Kidney (tissue), 14 donors: ENCODE measurements around the gene SLC39A6. TPM values are rescaled to one million over a fixed set of nuclear protein-coding genes. Genes with fewer than 3 reads are reported as not detected.
"Not testable (repeated sequence)": the region's sequence is repeated elsewhere in the genome, so short reads cannot be mapped to it uniquely, and the experiment has no call there.

Experiments
- DNase-seq, 5 donors: peaks; one replicate each; pipeline ENCODE4 v3.0.0-alpha.2; 2013 to 2020
- FAIRE-seq: peaks from 2 replicates; lab custom pipeline; 2012; peaks lifted over from hg19 to GRCh38; lab: Jason Lieb, UNC
- H3K27ac ChIP-seq, 2 donors: one replicate each; pipeline ENCODE4 v1.7.0; 2013; ENCODE audit warnings: low read depth in 2 of 2, low read length in 2 of 2, inconsistent platforms in 1 of 2
- H3K27me3 ChIP-seq: one replicate; pipeline ENCODE4 v1.7.1; 2013; ENCODE audit warnings: low read length, inconsistent platforms; ENCODE audit not compliant: control insufficient read depth, insufficient read depth
- H3K36me3 ChIP-seq, 3 donors: one replicate each; pipeline versions ENCODE4 v1.7.0 to v1.7.1; 2013; ENCODE audit warnings: low read length in 3 of 3, control low read depth in 1 of 3, inconsistent platforms in 1 of 3; ENCODE audit not compliant: insufficient read depth in 3 of 3, control insufficient read depth in 2 of 3
- H3K4me1 ChIP-seq, 3 donors: one replicate each; pipeline versions ENCODE4 v1.7.0 to v1.7.1; 2013; ENCODE audit warnings: low read length in 3 of 3, inconsistent platforms in 1 of 3, low read depth in 1 of 3; ENCODE audit not compliant: control insufficient read depth in 2 of 3, insufficient read depth in 2 of 3
- H3K4me3 ChIP-seq, 3 donors: one replicate each; pipeline versions ENCODE4 v1.7.0 to v1.8.1; 2013; ENCODE audit warnings: low read length in 3 of 3, control low read depth in 1 of 3, inconsistent platforms in 1 of 3
- H3K9ac ChIP-seq, 3 donors: one replicate each; pipeline versions ENCODE4 v1.7.0 to v1.7.1; 2013; ENCODE audit warnings: low read length in 3 of 3, control low read depth in 1 of 3, inconsistent platforms in 1 of 3
- H3K9me3 ChIP-seq, 3 donors: one replicate each; pipeline versions ENCODE4 v1.7.0 to v1.7.1; 2013; ENCODE audit warnings: low read length in 3 of 3, control low read depth in 1 of 3, inconsistent platforms in 1 of 3; ENCODE audit not compliant: control insufficient read depth in 2 of 3, insufficient read depth in 1 of 3
- CTCF ChIP-seq: IDR thresholded peaks from 3 replicates; pipeline ENCODE4 v1.5.1; 2012; ENCODE audit warnings: mild to moderate bottlenecking, moderate library complexity, borderline replicate concordance; ENCODE audit not compliant: insufficient read depth; ENCODE audit errors: extremely low read depth
- intact Hi-C: fragments of 100-400 bp; cut with DNase I; formaldehyde crosslinking; loops from one replicate; pipeline ENCODE4 v1.11.1; 2022
- polyA plus RNA-seq: library from polyadenylated mRNA; stranded (reverse); fragments of 350-450 nt; fragmentation: Illumina TruSeq; extraction: RNeasy Lipid Tissue Mini Kit (QIAGEN cat#74804); gene quantifications from one replicate; pipeline ENCODE4 v1.2.3, GENCODE V29; 2014; ENCODE audit warnings: low read depth, low replicate concordance; ENCODE audit not compliant: insufficient read depth
- total RNA-seq: library from RNA; stranded (reverse); fragmentation: NEBNext Ultra II Directional; extraction: Animal tissue kit (Norgen Biotek cat#: 25700); gene quantifications from one replicate; pipeline ENCODE4 v1.2.1, GENCODE V29; 2021
- donor health status: control.
- donor health status: control.
- donor health status: control.
- donor health status: control.
- donor health status: control.
- donor health status: DM: yes; HTN: yes; CAD: no.
- donor health status: Normal renal cell carcinoma (clear cell type).

Gene SLC39A6
- total and polyA plus RNA-seq, 2 donors from 2014 or later = 27.3 to 44.7 TPM

- intact Hi-C loops = no loop called here
- Histone ChIP-seq H3K4me3 (no peak overlapping the region), H3K36me3 (no peaks in the 10 kb centered on the region), H3K4me1 (no peaks in the 10 kb centered on the region), H3K27ac (no peak overlapping the region), H3K27me3 (no peaks in the 10 kb centered on the region), H3K9ac (no peak overlapping the region), H3K9me3 (no peaks in the 10 kb centered on the region)
- TF ChIP-seq CTCF = no peak
- no peak for FAIRE-seq
- no peak for DNase-seq
These were observed 40.9 kb downstream of the SLC39A6 start for GRCh38 chr18:36088256-36088655.

- H3K9me3 ChIP-seq = no peaks in the 10 kb centered on the region
- TF ChIP-seq CTCF = no peak
- no peaks in the 10 kb centered on the region for H3K4me1 ChIP-seq
- H3K9ac ChIP-seq = no peak overlapping the region
- H3K27ac ChIP-seq = no peak overlapping the region
- DNase-seq = no peak
- no peaks in the 10 kb centered on the region for H3K36me3 ChIP-seq
- no peaks in the 10 kb centered on the region for H3K27me3 ChIP-seq
- intact Hi-C loops = no loop called here
- FAIRE-seq = no peak
- H3K4me3 ChIP-seq = no peak overlapping the region
These were observed 43.0 kb downstream of the SLC39A6 start for GRCh38 chr18:36086186-36086585.

- H3K4me3 ChIP-seq = no peak overlapping the region
- DNase-seq (no peak), FAIRE-seq (no peak)
- no peaks in the 10 kb centered on the region for H3K4me1 ChIP-seq
- no peaks in the 10 kb centered on the region for H3K27me3 ChIP-seq
- H3K9ac ChIP-seq = no peak overlapping the region
- H3K27ac ChIP-seq = no peak overlapping the region
- no peak for TF ChIP-seq CTCF
- H3K36me3 ChIP-seq = no peaks in the 10 kb centered on the region
- intact Hi-C loops = no loop called here
- no peaks in the 10 kb centered on the region for H3K9me3 ChIP-seq
These were observed 43.9 kb downstream of the SLC39A6 start for GRCh38 chr18:36085195-36085594.

GRCh38 chr18:36083729-36084128 is 45.4 kb downstream of the SLC39A6 start:
- Histone ChIP-seq H3K4me1 (no peaks in the 10 kb centered on the region), H3K27ac (no peak overlapping the region), H3K27me3 (no peaks in the 10 kb centered on the region), H3K4me3 (no peak overlapping the region), H3K9me3 (no peaks in the 10 kb centered on the region), H3K9ac (no peak overlapping the region), H3K36me3 (no peaks in the 10 kb centered on the region)
- DNase-seq = no peak
- TF ChIP-seq CTCF = no peak
- intact Hi-C loops = no loop called here
- FAIRE-seq = no peak

GRCh38 chr18:36081118-36081517 is 48.0 kb downstream of the SLC39A6 start:
- H3K36me3 ChIP-seq, H3K27me3 ChIP-seq, H3K4me1 ChIP-seq, H3K9me3 ChIP-seq, H3K4me3 ChIP-seq, H3K9ac ChIP-seq, DNase-seq, intact Hi-C loops, H3K27ac ChIP-seq, FAIRE-seq: not testable (repeated sequence)
